ENCODE data around the gene MED1. TPM values are rescaled to one million over a fixed set of nuclear protein-coding genes. Genes with fewer than 3 reads are reported as not detected.

The MED1 gene, protein sequence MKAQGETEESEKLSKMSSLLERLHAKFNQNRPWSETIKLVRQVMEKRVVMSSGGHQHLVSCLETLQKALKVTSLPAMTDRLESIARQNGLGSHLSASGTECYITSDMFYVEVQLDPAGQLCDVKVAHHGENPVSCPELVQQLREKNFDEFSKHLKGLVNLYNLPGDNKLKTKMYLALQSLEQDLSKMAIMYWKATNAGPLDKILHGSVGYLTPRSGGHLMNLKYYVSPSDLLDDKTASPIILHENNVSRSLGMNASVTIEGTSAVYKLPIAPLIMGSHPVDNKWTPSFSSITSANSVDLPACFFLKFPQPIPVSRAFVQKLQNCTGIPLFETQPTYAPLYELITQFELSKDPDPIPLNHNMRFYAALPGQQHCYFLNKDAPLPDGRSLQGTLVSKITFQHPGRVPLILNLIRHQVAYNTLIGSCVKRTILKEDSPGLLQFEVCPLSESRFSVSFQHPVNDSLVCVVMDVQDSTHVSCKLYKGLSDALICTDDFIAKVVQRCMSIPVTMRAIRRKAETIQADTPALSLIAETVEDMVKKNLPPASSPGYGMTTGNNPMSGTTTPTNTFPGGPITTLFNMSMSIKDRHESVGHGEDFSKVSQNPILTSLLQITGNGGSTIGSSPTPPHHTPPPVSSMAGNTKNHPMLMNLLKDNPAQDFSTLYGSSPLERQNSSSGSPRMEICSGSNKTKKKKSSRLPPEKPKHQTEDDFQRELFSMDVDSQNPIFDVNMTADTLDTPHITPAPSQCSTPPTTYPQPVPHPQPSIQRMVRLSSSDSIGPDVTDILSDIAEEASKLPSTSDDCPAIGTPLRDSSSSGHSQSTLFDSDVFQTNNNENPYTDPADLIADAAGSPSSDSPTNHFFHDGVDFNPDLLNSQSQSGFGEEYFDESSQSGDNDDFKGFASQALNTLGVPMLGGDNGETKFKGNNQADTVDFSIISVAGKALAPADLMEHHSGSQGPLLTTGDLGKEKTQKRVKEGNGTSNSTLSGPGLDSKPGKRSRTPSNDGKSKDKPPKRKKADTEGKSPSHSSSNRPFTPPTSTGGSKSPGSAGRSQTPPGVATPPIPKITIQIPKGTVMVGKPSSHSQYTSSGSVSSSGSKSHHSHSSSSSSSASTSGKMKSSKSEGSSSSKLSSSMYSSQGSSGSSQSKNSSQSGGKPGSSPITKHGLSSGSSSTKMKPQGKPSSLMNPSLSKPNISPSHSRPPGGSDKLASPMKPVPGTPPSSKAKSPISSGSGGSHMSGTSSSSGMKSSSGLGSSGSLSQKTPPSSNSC (N-terminal part only)
- 16.3 and 16.9 TPM in 2 replicates for total RNA-seq

DNA sequence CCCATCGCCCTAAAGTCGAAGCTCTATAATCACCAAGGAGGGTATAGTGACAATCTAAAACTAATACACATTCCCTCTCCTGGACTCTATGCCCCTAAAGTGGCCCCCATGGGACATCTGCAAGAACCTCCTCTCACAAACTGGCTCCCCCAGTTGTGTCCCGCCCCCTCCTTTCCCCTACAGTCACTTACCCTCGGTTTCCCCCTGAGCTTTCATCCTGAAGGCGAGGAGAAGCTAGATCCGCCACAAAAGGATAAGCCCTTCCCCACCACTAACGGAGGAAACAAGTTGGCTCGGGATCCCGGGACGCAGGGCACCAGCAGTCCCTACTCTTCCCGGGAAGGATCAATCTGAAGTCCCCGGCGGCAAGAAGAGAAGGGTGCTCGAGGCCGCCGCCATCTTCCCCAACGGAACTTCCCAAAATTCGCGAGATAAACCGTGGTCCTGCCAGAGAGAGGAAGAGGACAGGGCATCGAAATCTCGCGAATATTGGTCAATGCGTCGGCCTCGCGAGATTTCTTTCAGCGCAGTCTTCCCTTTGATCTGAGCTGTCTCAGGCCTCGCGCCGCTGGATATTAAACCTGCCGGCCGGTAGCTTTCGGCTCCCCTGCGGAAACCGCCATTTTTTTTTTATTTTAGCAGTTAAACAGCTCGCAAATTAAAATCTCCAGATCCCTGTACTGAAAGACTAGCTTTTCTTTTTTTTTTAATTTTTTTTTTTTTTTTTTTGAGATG lies at the start of gene MED1:
MED1 (minus strand) TSS at position 417 of the 735 bp plus-strand sequence; CDS start at position 216, 201 bp downstream.

DNA sequence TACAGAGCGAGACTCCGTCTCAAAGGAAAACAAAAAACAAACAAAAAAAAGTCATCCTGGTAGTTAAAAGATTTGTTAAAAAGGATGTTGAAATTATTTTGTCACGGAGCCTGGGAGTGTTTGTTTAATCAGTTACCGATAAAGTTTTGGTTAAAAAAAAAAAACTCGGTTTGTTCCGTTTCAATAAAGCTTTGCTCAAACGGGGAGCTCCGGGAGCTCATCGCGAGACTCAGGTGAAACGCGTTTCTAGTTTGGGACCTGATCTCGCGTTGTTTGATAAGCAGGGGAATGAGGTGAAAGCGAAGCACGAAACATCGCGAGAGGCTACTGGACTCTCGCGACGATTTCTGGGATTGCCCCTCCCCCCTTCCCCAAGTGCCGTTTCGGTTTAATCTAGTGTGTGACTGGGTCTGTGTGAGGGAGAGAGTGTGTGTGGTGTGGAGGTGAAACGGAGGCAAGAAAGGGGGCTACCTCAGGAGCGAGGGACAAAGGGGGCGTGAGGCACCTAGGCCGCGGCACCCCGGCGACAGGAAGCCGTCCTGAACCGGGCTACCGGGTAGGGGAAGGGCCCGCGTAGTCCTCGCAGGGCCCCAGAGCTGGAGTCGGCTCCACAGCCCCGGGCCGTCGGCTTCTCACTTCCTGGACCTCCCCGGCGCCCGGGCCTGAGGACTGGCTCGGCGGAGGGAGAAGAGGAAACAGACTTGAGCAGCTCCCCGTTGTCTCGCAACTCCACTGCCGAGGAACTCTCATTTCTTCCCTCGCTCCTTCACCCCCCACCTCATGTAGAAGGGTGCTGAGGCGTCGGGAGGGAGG lies 10.3 kb upstream of the MED1 start, which contains the start of gene CDK12:
CDK12 (plus strand) TSS at position 374 of the 813 bp plus-strand sequence. CDS start 586 bp downstream, outside the sequence.

DNA sequence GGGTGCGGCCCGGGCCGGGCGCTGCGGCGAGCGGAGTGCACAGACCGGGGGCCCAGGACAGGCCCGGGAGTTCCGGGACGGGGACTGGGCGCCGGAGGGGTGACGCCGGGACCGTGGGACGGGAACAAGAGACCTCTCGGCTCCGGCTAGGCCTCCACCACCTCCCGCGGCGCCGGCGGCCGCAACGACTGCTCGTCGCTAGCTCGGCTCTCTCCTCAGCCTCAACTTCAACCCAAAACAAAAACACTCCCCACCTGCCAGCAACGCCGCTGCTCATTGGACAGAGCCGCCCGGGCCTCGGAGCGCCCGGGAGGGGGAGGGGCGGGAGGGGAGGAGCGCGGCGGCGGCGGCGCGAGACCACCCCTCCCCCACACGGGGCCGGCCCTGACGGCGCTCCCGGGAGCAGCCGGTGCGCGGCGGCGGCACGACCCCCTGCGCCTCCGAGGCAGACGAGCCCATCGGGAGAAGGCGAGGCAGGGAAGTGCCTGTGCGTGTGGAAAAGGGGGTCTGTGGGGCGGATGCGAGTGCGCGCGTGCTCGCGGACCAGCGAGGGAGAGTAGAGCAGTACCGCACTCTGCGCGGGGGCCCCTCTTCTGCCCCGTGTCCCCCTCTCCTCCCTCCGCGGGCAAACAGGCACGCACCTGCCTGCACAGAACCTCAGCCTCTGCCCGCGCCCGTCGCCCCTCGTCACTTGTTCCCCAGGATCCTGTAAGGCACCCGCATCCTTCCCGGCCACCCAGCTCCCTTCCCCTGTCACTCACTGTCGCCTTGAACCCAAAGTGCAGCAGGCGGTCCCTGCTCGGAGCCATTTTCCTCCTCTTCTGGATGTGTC lies 49.4 kb downstream of the MED1 start, which contains the start of gene FBXL20:
FBXL20 (minus strand) TSS at position 215 of the 832 bp plus-strand sequence. CDS start 224 bp downstream, outside the sequence.

Other genes starting within 250 kb of the MED1 start
- under 0.01 TPM in 2 replicates for gene STAC2, start 225.3 kb downstream of the MED1 start, total RNA-seq
- gene FBXL20, start 49.6 kb downstream of the MED1 start, total RNA-seq = 10.2 and 16.6 TPM in 2 replicates
- gene CDK12, start 10.2 kb upstream of the MED1 start, total RNA-seq = 19.9 and 20.0 TPM in 2 replicates
- not detected in 2 replicates for gene NEUROD2, start 156.7 kb upstream of the MED1 start, total RNA-seq
- gene PPP1R1B, start 175.7 kb upstream of the MED1 start, total RNA-seq = not detected in 2 replicates
- gene STARD3, start 185.9 kb upstream of the MED1 start, total RNA-seq = 27.6 and 33.4 TPM in 2 replicates
- gene TCAP, start 214.1 kb upstream of the MED1 start, total RNA-seq = 0.19 and 0.28 TPM in 2 replicates
- not detected in 2 replicates for gene PNMT, start 217.2 kb upstream of the MED1 start, total RNA-seq
- 4.2 and 10.7 TPM in 2 replicates for gene PGAP3, start 236.8 kb upstream of the MED1 start, total RNA-seq
- 22.6 and 26.8 TPM in 2 replicates for gene ERBB2, start 248.8 kb upstream of the MED1 start, total RNA-seq

All from regular cardiac myocyte (primary cell).